ENCODE data around the gene KRTAP9-9.
"Not testable (repeated sequence)": the region's sequence is repeated elsewhere in the genome, so short reads cannot be mapped to it uniquely, and the experiment has no call there.

Gene KRTAP9-9

GRCh38 chr17:41267711-41268110 is 12.5 kb downstream of the KRTAP9-9 start:
- DNase-seq: no peak

GRCh38 chr17:41271323-41271722 is 16.1 kb downstream of the KRTAP9-9 start:
- not testable (repeated sequence) for DNase-seq

- DNase-seq: no peak
Observed at GRCh38 chr17:41271858-41272257, 16.7 kb downstream of the KRTAP9-9 start.

GRCh38 chr17:41275648-41276190 is 20.5 kb downstream of the KRTAP9-9 start, which contains the start of gene KRTAP9-7:
Gene KRTAP9-7, plus strand, starts transcription at chr17:41275698. Its CDS starts 0 bp downstream, at chr17:41275698.
- DNase-seq: not testable (repeated sequence)

- DNase-seq: no peak
Observed at GRCh38 chr17:41278176-41278955, 23.2 kb downstream of the KRTAP9-9 start.

GRCh38 chr17:41284043-41284442 is 28.9 kb downstream of the KRTAP9-9 start:
- DNase-seq: no peak

GRCh38 chr17:41284546-41284945 is 29.4 kb downstream of the KRTAP9-9 start:
- DNase-seq: no peak

- no peak for DNase-seq
Observed at GRCh38 chr17:41287050-41287449, 31.9 kb downstream of the KRTAP9-9 start.

- no peak for DNase-seq
Observed at GRCh38 chr17:41294016-41294415, 38.8 kb downstream of the KRTAP9-9 start.

- no peak for DNase-seq
Observed at GRCh38 chr17:41296846-41297245, 41.7 kb downstream of the KRTAP9-9 start.

GRCh38 chr17:41298458-41299135 is 43.4 kb downstream of the KRTAP9-9 start:
- no peak for DNase-seq

- no peak for DNase-seq
Observed at GRCh38 chr17:41301204-41301790, 46.1 kb downstream of the KRTAP9-9 start.

GRCh38 chr17:41301916-41302901 is 47.0 kb downstream of the KRTAP9-9 start, which contains the start of gene KRTAP29-1:
Gene KRTAP29-1, minus strand, starts transcription at chr17:41302851. Its CDS starts 0 bp downstream, at chr17:41302851.
- peak; percentile 59 to 84 for DNase-seq

- no peak for DNase-seq
Observed at GRCh38 chr17:41302981-41303380, 47.8 kb downstream of the KRTAP9-9 start.

GRCh38 chr17:41304091-41304490 is 48.9 kb downstream of the KRTAP9-9 start:
- no peak for DNase-seq

All from NCI-H446 (cell line).